ENCODE results near the gene ASCC2.
A peak's percentile ranks its signal among the peaks of the same experiment; 100 is the strongest.
"Not testable (repeated sequence)": the region's sequence is repeated elsewhere in the genome, so short reads cannot be mapped to it uniquely, and the experiment has no call there.

ASCC2 gene

GRCh38 chr22:29754658-29755395 is 83.2 kb downstream of the ASCC2 start:
- not testable (repeated sequence) for DNase-seq (ENCODE audit: low read depth in 2 of 2)

GRCh38 chr22:29753808-29754657 is 84.0 kb downstream of the ASCC2 start:
- no peak for DNase-seq (ENCODE audit: low read depth in 2 of 2)

- no peak for DNase-seq (ENCODE audit: low read depth in 2 of 2)
Observed at GRCh38 chr22:29751669-29752068, 86.4 kb downstream of the ASCC2 start.

- DNase-seq (ENCODE audit: low read depth in 2 of 2) = no peak
Observed at GRCh38 chr22:29750559-29751538, 87.2 kb downstream of the ASCC2 start.

GRCh38 chr22:29750029-29750428 is 88.0 kb downstream of the ASCC2 start:
- no peak for DNase-seq (ENCODE audit: low read depth in 2 of 2)

- no peak for DNase-seq (ENCODE audit: low read depth in 2 of 2)
Observed at GRCh38 chr22:29748248-29748893, 89.7 kb downstream of the ASCC2 start.

- no peak for DNase-seq (ENCODE audit: low read depth in 2 of 2)
Observed at GRCh38 chr22:29747832-29748231, 90.2 kb downstream of the ASCC2 start.

GRCh38 chr22:29744902-29745301 is 93.2 kb downstream of the ASCC2 start:
- DNase-seq (ENCODE audit: low read depth in 2 of 2) = peak; percentile 12 to 18

- no peak for DNase-seq (ENCODE audit: low read depth in 2 of 2)
Observed at GRCh38 chr22:29742326-29742725, 95.7 kb downstream of the ASCC2 start.

GRCh38 chr22:29741926-29742325 is 96.1 kb downstream of the ASCC2 start:
- no peak for DNase-seq (ENCODE audit: low read depth in 2 of 2)

- DNase-seq (ENCODE audit: low read depth in 2 of 2) = no peak
Observed at GRCh38 chr22:29740216-29740615, 97.9 kb downstream of the ASCC2 start.

- DNase-seq (ENCODE audit: low read depth in 2 of 2) = no peak
Observed at GRCh38 chr22:29739346-29739875, 98.7 kb downstream of the ASCC2 start.
